GM23338 (cell line): Measurements from ENCODE around the gene SHPK. TPM values are rescaled to one million over a fixed set of nuclear protein-coding genes. Genes with fewer than 3 reads are reported as not detected.

Experiments
- ATAC-seq: fragments of 200-7000 bp; cut with Tn5 transposase; 3 replicates; pipeline ENCODE4 v1.9.1; 2020
- DNase-seq: peaks from one replicate; pipeline ENCODE4 v3.0.0-alpha.2; 2015; ENCODE audit warnings: low spot score
- H2AFZ ChIP-seq: fragments of 200-600 bp; sonication (generic); 2 replicates; pipeline ENCODE4 v1.8.0; 2016; ENCODE audit warnings: antibody characterized with exemption, mild to moderate bottlenecking, moderate library complexity
- H3F3A ChIP-seq: fragments of 200-600 bp; sonication (generic); replicated peaks from 2 replicates; pipeline ENCODE4 v1.8.0; 2017; ENCODE audit warnings: antibody characterized with exemption, mixed run types, low read depth
- H3K27ac ChIP-seq: fragments of 200-600 bp; sonication (generic); 2 replicates; pipeline ENCODE4 v1.6.1; 2016; ENCODE audit warnings: low read depth
- H3K27me3 ChIP-seq: fragments of 200-600 bp; sonication (generic); 2 replicates; pipeline ENCODE4 v1.8.0; 2016; ENCODE audit warnings: mild to moderate bottlenecking, mixed run types, moderate library complexity; ENCODE audit not compliant: insufficient read depth
- H3K36me3 ChIP-seq: fragments of 200-600 bp; sonication (generic); 2 replicates; pipeline ENCODE4 v1.8.0; 2016; ENCODE audit warnings: mild to moderate bottlenecking; ENCODE audit not compliant: insufficient read depth
- H3K4me1 ChIP-seq: fragments of 200-600 bp; sonication (generic); 2 replicates; pipeline ENCODE4 v1.8.0; 2016; ENCODE audit warnings: mild to moderate bottlenecking, moderate library complexity; ENCODE audit not compliant: insufficient read depth
- H3K4me2 ChIP-seq: fragments of 200-600 bp; sonication (generic); 2 replicates; pipeline ENCODE4 v1.7.1; 2017; ENCODE audit warnings: mixed run types
- H3K4me3 ChIP-seq: fragments of 200-600 bp; sonication (generic); 2 replicates; pipeline ENCODE4 v1.6.1; 2016; ENCODE audit warnings: mixed run types
- H3K79me2 ChIP-seq: fragments of 200-600 bp; sonication (generic); replicated peaks from 2 replicates; pipeline ENCODE4 v1.8.0; 2017; ENCODE audit warnings: mild to moderate bottlenecking; ENCODE audit not compliant: insufficient read depth
- H3K9me2 ChIP-seq: fragments of 200-600 bp; sonication (generic); 2 replicates; pipeline ENCODE4 v1.8.0; 2017; ENCODE audit not compliant: insufficient read depth
- H4K20me1 ChIP-seq: fragments of 200-600 bp; sonication (generic); replicated peaks from 2 replicates; pipeline ENCODE4 v1.8.0; 2017; ENCODE audit warnings: mild to moderate bottlenecking; ENCODE audit not compliant: insufficient read depth
- H3K27ac Mint-ChIP-seq: 2 replicates; pipeline ENCODE4 v1.8.0; 2020; ENCODE audit warnings: inconsistent platforms, mild to moderate bottlenecking, moderate library complexity, mixed read lengths
- H3K27me3 Mint-ChIP-seq: 3 replicates; pipeline ENCODE4 v1.8.0; 2022; ENCODE audit warnings: low read depth, mild to moderate bottlenecking, moderate library complexity, mixed read lengths, inconsistent platforms; ENCODE audit not compliant: insufficient read depth, poor library complexity
- H3K36me3 Mint-ChIP-seq: 3 replicates; pipeline ENCODE4 v1.8.0; 2021; ENCODE audit warnings: low read depth, mild to moderate bottlenecking, inconsistent platforms, moderate library complexity, mixed read lengths
- H3K4me1 Mint-ChIP-seq: 3 replicates; pipeline ENCODE4 v1.8.0; 2020; ENCODE audit warnings: mild to moderate bottlenecking, inconsistent platforms, mixed read lengths
- H3K4me3 Mint-ChIP-seq: 3 replicates; pipeline ENCODE4 v1.8.0; 2021; ENCODE audit warnings: moderate library complexity, mild to moderate bottlenecking, inconsistent platforms, mixed read lengths
- H3K9me3 Mint-ChIP-seq: 3 replicates; pipeline ENCODE4 v1.8.0; 2020; ENCODE audit warnings: moderate library complexity, mild to moderate bottlenecking, inconsistent platforms, mixed read lengths
- CREB1 ChIP-seq: fragments of 250-450 bp; sonication (Bioruptor Pico); IDR thresholded peaks from 2 replicates; pipeline ENCODE4 v1.5.0; 2020; ENCODE audit warnings: low read depth, mild to moderate bottlenecking, moderate library complexity
- ETS1 ChIP-seq: IDR thresholded peaks from 2 replicates; pipeline ENCODE4 v1.6.1; 2016; ENCODE audit warnings: antibody characterized with exemption
- EZH2phosphoT487 ChIP-seq: fragments of 200-600 bp; sonication (generic); IDR thresholded peaks from one replicate; pipeline ENCODE4 v1.8.1; 2018; ENCODE audit warnings: antibody characterized with exemption; ENCODE audit not compliant: unreplicated experiment
- NANOG ChIP-seq: IDR thresholded peaks from 2 replicates; pipeline ENCODE4 v1.6.1; 2016; ENCODE audit warnings: antibody characterized with exemption, borderline replicate concordance
- POLR2AphosphoS5 ChIP-seq: IDR thresholded peaks from 2 replicates; pipeline ENCODE4 v1.6.1; 2016; ENCODE audit warnings: antibody characterized with exemption, low read depth
- REST ChIP-seq: IDR thresholded peaks from one replicate; pipeline ENCODE4 v1.6.1; 2018; ENCODE audit warnings: antibody characterized with exemption; ENCODE audit not compliant: unreplicated experiment
- ZNF114 ChIP-seq: fragments of 250-450 bp; sonication (Bioruptor Pico); IDR thresholded peaks from 2 replicates; pipeline ENCODE4 v1.5.0; 2020; ENCODE audit warnings: mild to moderate bottlenecking, moderate library complexity
- ZNF331 ChIP-seq: fragments of 250-450 bp; sonication (Bioruptor Pico); IDR thresholded peaks from 2 replicates; pipeline ENCODE4 v1.5.0; 2020; ENCODE audit warnings: low read depth, mild to moderate bottlenecking, moderate library complexity
- ZNF462 ChIP-seq: fragments of 250-450 bp; sonication (Bioruptor Pico); IDR thresholded peaks from 2 replicates; pipeline ENCODE4 v1.5.0; 2020; ENCODE audit warnings: mild to moderate bottlenecking, moderate library complexity
- polyA plus RNA-seq: library from polyadenylated mRNA; unstranded; fragments of >200 nt; fragmentation: Nextera tagmentation; extraction: Ambion mirVana; gene quantifications from 2 replicates; pipeline ENCODE4 v1.2.1, GENCODE V29; 2016
- total RNA-seq: library from RNA; depleted of rRNA; stranded (reverse); fragments of >200 nt; shearing (Covaris generic); gene quantifications from 2 replicates; pipeline ENCODE4 v1.2.3, GENCODE V29; 2014

The SHPK gene
- total and polyA plus RNA-seq, 2 experiments from 2014 or later = 11.5 to 34.3 TPM

- peaks cover 6% of the 10 kb centered on the region; the same call in 1 of the 3 replicates for H3K36me3 Mint-ChIP-seq
These were observed 5.9 kb upstream of the SHPK start for GRCh38 chr17:3641717-3642486.

More at GRCh38 chr17:3641717-3642486, 5.9 kb upstream of the SHPK start:
- H3K4me2 ChIP-seq = no peak overlapping the region
- no peaks in the 10 kb centered on the region for H3K9me3 Mint-ChIP-seq
- no peak for TF ChIP-seq ZNF114 (CRISPR knock-in tag)
- TF ChIP-seq ZNF462 = no peak
- no peak for TF ChIP-seq NANOG
- no peak for TF ChIP-seq EZH2phosphoT487
- TF ChIP-seq REST = no peak
- no peak for TF ChIP-seq POLR2AphosphoS5
- TF ChIP-seq CREB1 (CRISPR knock-in tag) = no peak
- no peak for TF ChIP-seq ZNF331
- TF ChIP-seq ETS1 = no peak
- peak overlapping the region; percentile 59; the same call in 1 of the 2 replicates for H3K27ac ChIP-seq
- H4K20me1 ChIP-seq = no peaks in the 10 kb centered on the region; the same call in 1 of the 2 replicates
- no peaks in the 10 kb centered on the region for H3F3A ChIP-seq
- H3K4me3 ChIP-seq = no peak overlapping the region
- H3K79me2 ChIP-seq = peaks cover 13% of the 10 kb centered on the region
- H3K4me1 Mint-ChIP-seq = peaks cover 14% of the 10 kb centered on the region
- DNase-seq (no peak), ATAC-seq (no peak)
- no peaks in the 10 kb centered on the region for H3K27me3 ChIP-seq
- H3K27me3 Mint-ChIP-seq = peaks cover 5% of the 10 kb centered on the region
- no peaks in the 10 kb centered on the region for H3K9me2 ChIP-seq
- H3K27ac Mint-ChIP-seq = peak overlapping the region; percentile 75
- H2AFZ ChIP-seq = no peak overlapping the region
- H3K4me1 ChIP-seq = peaks cover 7% of the 10 kb centered on the region; the same call in 1 of the 2 replicates
- H3K4me3 Mint-ChIP-seq = no peak overlapping the region
- no peaks in the 10 kb centered on the region for H3K36me3 ChIP-seq
